Mesenteric fat pad (tissue), 1 donor: ENCODE data around the gene ZBTB1. TPM values are rescaled to one million over a fixed set of nuclear protein-coding genes. Genes with fewer than 3 reads are reported as not detected.

ENCODE experiments used
- DNase-seq: peaks from one replicate; pipeline ENCODE4 v3.0.0-alpha.2; 2020; ENCODE audit warnings: low spot score
- long read RNA-seq: library from polyadenylated mRNA; unstranded; transcript quantifications from one replicate; pipeline ENCODE4 v2.0.0, GENCODE V29; 2020
- total RNA-seq: library from RNA; stranded (reverse); fragmentation: NEBNext Ultra II Directional; extraction: Animal tissue kit (Norgen Biotek cat#: 25700); gene quantifications from one replicate; pipeline ENCODE4 v1.2.1, GENCODE V29; 2021
- donor health status: DM: yes; HTN: yes; CAD: no.

The ZBTB1 gene, protein sequence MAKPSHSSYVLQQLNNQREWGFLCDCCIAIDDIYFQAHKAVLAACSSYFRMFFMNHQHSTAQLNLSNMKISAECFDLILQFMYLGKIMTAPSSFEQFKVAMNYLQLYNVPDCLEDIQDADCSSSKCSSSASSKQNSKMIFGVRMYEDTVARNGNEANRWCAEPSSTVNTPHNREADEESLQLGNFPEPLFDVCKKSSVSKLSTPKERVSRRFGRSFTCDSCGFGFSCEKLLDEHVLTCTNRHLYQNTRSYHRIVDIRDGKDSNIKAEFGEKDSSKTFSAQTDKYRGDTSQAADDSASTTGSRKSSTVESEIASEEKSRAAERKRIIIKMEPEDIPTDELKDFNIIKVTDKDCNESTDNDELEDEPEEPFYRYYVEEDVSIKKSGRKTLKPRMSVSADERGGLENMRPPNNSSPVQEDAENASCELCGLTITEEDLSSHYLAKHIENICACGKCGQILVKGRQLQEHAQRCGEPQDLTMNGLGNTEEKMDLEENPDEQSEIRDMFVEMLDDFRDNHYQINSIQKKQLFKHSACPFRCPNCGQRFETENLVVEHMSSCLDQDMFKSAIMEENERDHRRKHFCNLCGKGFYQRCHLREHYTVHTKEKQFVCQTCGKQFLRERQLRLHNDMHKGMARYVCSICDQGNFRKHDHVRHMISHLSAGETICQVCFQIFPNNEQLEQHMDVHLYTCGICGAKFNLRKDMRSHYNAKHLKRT
- 35.5 TPM for total RNA-seq
- long read RNA-seq, partial matches to known transcripts = 11 of 15 reads
- long read RNA-seq, other reads (novel, unspliced or antisense) = 4 of 15 reads

- peak; percentile 95 for DNase-seq
Observed at GRCh38 chr14:64504310-64504896, at the start of gene ZBTB1. Gene ZBTB1, plus strand, starts transcription at chr14:64504770. Its CDS starts 16,735 bp downstream, at chr14:64521505.

DNA sequence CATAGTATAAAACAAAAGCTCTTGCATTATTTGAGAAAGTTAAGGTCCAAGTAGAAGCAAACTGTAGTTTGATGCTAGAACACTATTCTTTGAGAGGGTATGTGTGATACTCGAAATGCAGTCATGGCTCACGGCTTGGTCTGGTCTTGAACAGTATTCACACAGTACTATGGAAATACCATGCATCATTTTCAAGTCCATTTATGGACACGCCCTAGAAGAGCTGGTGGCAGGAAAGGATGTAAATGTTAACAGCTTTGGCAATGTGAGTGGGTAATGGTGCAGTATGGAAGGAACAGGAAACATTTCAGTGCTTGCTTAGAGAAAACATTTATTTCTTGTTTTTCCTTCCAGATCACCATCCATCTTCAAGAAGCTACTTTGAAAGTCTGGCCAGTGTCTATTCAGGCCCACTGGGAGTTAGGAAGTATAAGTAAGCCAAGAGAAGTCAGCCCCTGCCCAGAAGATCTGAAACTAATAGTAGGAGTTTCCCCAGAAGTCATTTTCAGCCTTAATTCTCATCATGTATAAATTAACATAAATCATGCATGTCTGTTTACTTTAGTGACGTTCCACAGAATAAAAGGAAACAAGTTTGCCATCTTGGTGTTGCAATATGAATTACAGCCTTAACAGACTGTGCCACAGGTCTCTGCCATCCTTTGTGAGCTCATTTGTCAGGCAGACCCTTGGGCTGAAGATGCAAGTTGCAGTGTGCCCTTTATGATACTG, 45.0 kb upstream of the ZBTB1 start:
- no peak for DNase-seq

DNA sequence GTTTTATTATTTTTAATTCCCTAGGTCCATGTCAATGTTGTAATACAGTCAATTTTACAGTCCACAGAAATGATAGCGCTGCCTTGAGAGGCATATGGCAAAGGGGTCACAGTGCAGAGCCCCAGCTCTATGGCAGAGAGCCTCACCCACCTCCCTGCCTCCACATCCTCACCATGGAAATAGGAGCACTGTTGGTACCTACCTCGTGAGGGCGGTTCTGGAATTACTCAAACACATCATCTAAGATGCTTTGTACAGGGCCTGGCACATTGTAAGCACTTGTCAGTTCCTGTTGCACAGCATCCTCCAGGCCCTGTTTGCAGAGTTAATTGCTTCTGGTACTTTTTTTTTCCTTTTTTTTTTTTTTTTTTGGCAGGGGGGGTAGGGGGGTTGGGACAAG, 43.3 kb upstream of the ZBTB1 start:
- no peak for DNase-seq

- no peak for DNase-seq
Observed at GRCh38 chr14:64463195-64463594, 41.4 kb upstream of the ZBTB1 start.

- no peak for DNase-seq
Observed at GRCh38 chr14:64463873-64464272, 40.7 kb upstream of the ZBTB1 start.

DNA sequence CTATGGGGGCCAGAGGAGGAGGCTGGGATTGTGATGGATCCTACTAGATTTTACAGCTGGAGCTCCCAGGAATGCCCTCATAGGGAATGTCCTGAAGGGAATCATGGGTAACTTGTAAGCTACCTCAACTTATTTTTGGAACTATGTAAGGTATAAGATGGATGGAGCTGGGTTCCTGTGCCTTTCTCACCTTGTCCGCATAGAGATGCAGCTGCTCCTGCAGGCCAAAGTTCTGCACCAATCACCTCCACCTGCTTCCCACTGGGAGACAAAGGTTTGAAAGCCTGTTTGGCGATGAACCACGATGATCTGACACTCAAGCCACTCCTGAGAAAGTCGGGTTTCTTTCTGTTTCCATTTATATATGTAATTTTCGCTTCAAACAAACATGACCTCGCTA, 39.9 kb upstream of the ZBTB1 start:
- no peak for DNase-seq

- no peak for DNase-seq
Observed at GRCh38 chr14:64465191-64465822, 39.3 kb upstream of the ZBTB1 start, which contains the start of gene AKAP5. Gene AKAP5, plus strand, starts transcription at chr14:64465499. Its CDS starts 2,896 bp downstream, at chr14:64468395.

GRCh38 chr14:64465831-64466554, 38.6 kb upstream of the ZBTB1 start:
- DNase-seq = no peak

GRCh38 chr14:64467101-64467500, 37.5 kb upstream of the ZBTB1 start:
- no peak for DNase-seq

GRCh38 chr14:64467566-64467965, 37.0 kb upstream of the ZBTB1 start:
- DNase-seq = no peak

DNA sequence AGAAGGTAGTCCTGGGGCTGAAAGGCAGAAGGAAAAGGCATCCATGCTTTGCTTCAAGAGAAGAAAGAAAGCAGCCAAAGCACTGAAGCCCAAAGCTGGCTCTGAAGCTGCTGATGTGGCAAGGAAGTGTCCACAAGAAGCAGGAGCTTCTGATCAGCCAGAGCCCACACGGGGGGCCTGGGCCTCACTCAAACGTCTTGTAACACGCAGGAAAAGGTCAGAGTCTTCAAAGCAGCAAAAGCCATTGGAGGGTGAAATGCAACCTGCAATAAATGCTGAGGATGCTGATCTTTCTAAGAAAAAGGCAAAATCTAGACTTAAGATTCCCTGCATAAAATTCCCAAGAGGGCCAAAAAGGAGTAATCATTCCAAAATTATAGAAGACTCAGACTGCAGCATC, 36.1 kb upstream of the ZBTB1 start:
- no peak for DNase-seq

DNA sequence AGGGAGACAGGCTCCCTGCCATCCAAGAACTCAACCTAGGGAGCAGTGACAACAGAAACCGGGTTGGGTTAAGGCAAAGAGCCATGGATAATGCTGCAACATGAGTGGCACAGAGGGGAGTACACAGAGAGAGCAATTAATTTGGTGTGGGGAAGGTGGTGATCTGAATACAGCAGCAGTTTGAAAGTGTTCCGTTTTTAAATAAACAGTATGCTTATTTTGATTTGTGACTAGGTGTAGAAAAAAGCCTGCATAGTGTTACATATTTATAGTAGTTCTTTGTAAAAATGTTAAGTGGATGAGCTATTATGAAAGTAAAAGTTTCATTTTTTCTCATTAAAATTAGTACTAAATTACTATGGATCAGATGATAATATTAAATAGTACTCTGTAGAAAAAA, 30.5 kb upstream of the ZBTB1 start:
- DNase-seq = no peak

GRCh38 chr14:64474698-64475097, 29.9 kb upstream of the ZBTB1 start:
- no peak for DNase-seq

GRCh38 chr14:64475585-64476273, 28.8 kb upstream of the ZBTB1 start:
- no peak for DNase-seq

GRCh38 chr14:64476438-64476837, 28.1 kb upstream of the ZBTB1 start:
- no peak for DNase-seq

- no peak for DNase-seq
Observed at GRCh38 chr14:64478634-64479250, 25.8 kb upstream of the ZBTB1 start.

DNA sequence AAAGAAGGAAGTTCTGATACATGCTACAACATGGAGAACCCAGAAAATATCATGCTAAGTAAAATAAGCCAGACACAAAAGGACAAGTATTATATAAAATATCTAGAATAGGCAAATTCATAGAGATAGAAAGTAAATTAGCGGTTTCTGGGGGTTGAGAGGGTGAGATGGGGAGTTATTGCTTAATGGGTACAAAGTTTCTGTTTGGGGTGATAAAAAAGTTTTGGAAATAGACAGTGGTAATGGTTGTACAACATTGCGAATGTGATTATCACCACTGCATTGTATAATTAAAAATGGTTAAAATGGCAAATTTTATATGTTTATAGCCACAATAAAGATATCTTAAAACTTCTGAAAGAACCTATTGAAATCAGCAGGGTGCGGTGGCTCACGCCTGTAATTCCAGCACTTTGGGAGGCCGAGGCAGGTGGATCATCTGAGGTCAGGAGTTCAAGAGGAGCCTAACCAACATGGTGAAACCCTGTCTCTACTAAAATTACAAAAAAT, 15.9 kb upstream of the ZBTB1 start:
- DNase-seq = no peak

DNA sequence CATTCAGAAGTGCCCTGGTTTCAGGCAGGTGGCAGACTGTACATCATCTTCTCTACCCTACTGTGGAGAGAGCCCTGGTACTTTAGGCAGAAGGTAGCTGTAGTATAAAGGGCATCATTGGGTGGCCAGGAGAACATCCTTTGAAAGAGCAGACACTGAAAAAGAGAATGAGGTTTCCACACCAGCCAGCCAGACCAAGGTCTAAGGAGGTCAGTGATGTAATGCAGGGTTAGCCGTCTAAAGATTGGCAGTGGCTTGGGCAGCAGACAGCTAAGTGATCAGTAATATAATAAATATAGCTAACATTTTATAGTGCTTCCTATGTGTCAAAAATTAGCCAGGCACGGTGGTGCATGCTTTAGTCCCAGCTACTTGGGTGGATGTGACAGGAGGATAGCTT, 12.9 kb upstream of the ZBTB1 start:
- no peak for DNase-seq

DNA sequence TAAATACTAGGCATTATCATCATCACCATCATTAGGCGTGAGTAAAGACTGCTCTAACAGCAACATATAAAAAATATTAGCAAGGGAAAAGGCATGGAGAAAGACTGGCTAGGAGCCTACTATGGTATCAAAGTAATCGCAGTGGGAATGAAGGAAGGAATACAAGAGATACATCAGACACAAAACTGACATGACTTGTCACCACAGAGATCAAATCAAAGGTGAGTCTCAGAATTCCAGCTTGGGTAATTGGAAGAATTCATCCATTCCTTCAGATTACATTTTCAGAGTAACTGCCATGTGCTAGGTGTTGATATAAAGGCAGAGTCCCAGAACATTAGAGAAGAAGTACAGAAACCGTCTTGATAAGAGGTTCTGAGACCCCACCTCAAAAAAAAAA, 11.1 kb upstream of the ZBTB1 start:
- no peak for DNase-seq
